ENCODE measurements around the gene IL22RA2. TPM values are rescaled to one million over a fixed set of nuclear protein-coding genes. Genes with fewer than 3 reads are reported as not detected.

The IL22RA2 gene
- total RNA-seq, 2 donors from 2014 or later: not detected

DNA sequence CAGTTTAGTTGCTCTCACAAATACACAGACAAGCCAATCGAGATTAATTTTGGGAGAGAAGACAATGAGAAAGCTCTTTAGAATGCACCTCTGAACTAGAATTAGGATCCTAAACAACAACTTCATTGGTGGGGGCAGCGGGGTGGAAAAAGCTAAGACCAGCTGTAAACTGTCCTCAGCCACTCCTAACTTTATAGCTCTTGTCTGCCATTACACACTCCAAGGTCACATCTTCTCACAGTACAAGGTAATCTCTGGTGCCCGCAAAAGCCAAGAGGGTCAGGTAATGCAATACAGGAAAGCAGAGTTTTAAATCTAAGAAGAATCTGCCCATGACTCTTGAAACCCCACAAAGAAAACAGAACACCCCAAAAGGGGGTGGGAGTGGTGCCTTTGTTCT, 17.8 kb upstream of the IL22RA2 start:
- H3K27ac Mint-ChIP-seq: no peak overlapping the region
- H3K4me1 Mint-ChIP-seq: peaks cover 3% of the 10 kb centered on the region
- H3K36me3 Mint-ChIP-seq (ENCODE audit: low read depth): no peaks in the 10 kb centered on the region
- H3K9me3 ChIP-seq (ENCODE audit: control insufficient read depth, low read length, poor library complexity, severe bottlenecking): peaks cover 2% of the 10 kb centered on the region
- H3K27me3 Mint-ChIP-seq: no peaks in the 10 kb centered on the region
- ATAC-seq: no peak
- DNase-seq: no peak
- H3K4me3 Mint-ChIP-seq: no peak overlapping the region

GRCh38 chr6:137190583-137191094, 17.2 kb upstream of the IL22RA2 start:
- no peaks in the 10 kb centered on the region for H3K4me1 Mint-ChIP-seq
- no peak overlapping the region for H3K4me3 Mint-ChIP-seq
- no peaks in the 10 kb centered on the region for H3K27me3 Mint-ChIP-seq
- no peaks in the 10 kb centered on the region for H3K36me3 Mint-ChIP-seq (ENCODE audit: low read depth)
- peaks cover 2% of the 10 kb centered on the region for H3K9me3 ChIP-seq (ENCODE audit: control insufficient read depth, low read length, poor library complexity, severe bottlenecking)
- DNase-seq (no peak), ATAC-seq (no peak)
- H3K27ac Mint-ChIP-seq: no peak overlapping the region

DNA sequence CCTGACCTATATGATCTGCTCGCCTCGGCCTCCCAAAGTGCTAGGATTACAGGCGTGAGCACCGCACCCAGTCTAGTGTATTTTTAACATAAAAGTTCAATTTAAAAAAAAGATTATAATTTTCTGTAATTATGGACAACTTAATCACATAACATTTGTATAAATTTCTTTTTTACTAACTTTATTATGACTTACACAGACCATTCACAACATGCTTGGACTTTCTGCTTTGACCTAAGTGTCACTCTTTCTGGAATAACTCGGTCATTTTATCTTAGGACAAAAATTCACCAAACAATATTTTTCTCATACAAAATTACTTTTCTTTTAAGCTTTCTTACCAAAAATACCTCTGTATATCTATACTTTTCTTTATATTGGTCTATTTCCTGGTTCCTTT, 15.4 kb upstream of the IL22RA2 start:
- peaks cover 2% of the 10 kb centered on the region for H3K9me3 ChIP-seq (ENCODE audit: control insufficient read depth, low read length, poor library complexity, severe bottlenecking)
- Mint-ChIP-seq H3K4me3 (no peak overlapping the region), H3K36me3 (ENCODE audit: low read depth) (no peaks in the 10 kb centered on the region), H3K4me1 (no peaks in the 10 kb centered on the region), H3K27ac (no peak overlapping the region), H3K27me3 (no peaks in the 10 kb centered on the region)
- DNase-seq (no peak), ATAC-seq (no peak)

DNA sequence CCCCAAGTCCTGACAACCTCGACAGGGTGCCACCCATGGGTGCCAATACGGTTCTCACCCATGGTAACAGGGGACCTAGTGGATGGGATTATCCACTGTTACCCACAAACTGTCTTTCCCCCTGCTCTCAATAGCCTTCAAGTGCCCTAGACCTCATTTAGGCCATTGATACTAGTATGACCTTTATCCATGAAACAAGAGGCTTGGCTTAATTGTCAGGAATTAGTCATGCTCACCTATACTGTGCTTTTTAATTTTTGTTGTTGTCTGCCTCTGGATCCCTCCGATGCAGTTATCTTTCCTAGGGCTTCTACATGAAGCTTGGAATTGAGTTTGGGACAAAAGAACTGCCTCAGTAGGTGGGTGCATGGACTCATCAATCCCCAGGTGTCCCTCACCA, 11.8 kb upstream of the IL22RA2 start:
- ATAC-seq (no peak), DNase-seq (no peak)
- Mint-ChIP-seq H3K27me3 (no peaks in the 10 kb centered on the region), H3K27ac (no peak overlapping the region), H3K36me3 (ENCODE audit: low read depth) (no peaks in the 10 kb centered on the region), H3K4me3 (no peak overlapping the region), H3K4me1 (no peaks in the 10 kb centered on the region)
- H3K9me3 ChIP-seq (ENCODE audit: control insufficient read depth, low read length, poor library complexity, severe bottlenecking): peaks cover 2% of the 10 kb centered on the region

GRCh38 chr6:137182654-137183073, 9.2 kb upstream of the IL22RA2 start:
- ATAC-seq: no peak
- no peaks in the 10 kb centered on the region for H3K27me3 Mint-ChIP-seq
- no peak overlapping the region for H3K27ac Mint-ChIP-seq
- no peaks in the 10 kb centered on the region for H3K4me1 Mint-ChIP-seq
- DNase-seq: no peak
- H3K4me3 Mint-ChIP-seq: no peak overlapping the region
- no peaks in the 10 kb centered on the region for H3K36me3 Mint-ChIP-seq (ENCODE audit: low read depth)
- no peaks in the 10 kb centered on the region for H3K9me3 ChIP-seq (ENCODE audit: control insufficient read depth, low read length, poor library complexity, severe bottlenecking)

DNA sequence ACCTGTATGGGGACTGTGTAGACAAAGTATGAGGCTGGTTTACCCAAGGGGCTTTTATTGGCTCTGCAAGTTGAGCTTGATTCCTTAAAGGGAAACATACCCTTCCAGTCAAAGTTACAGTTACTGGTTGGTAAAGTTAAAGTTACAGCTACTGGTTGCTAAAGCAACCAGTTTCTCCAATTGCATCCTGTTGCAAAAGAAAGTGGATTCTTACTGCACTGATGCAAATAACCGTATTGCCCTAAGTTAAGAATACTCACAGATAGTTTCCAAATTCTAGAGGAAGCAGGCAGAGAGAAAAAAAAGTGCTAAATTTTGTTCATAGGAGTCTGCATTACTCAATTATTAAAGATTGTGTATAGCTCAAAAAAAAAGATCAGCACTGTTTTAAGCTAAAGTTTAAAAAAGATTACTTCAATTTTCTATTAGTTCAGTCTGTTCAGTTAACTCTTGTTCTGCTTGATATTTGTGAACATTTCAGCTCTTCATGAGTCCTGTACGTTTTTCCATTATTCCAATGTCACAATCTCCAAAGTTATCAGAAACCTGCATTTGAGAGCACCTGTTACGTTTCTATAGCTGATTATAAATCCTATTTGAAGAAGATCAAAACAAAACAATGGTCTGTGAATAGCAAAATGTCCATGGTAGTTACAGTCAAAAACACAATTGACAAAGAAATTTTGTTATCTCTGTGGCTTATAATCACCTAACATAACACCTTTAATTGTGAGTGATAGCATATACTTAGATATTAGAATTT, 8.6 kb upstream of the IL22RA2 start:
- H3K36me3 Mint-ChIP-seq (ENCODE audit: low read depth): no peaks in the 10 kb centered on the region
- DNase-seq (no peak), ATAC-seq (no peak)
- H3K27me3 Mint-ChIP-seq: no peaks in the 10 kb centered on the region
- no peak overlapping the region for H3K4me3 Mint-ChIP-seq
- no peaks in the 10 kb centered on the region for H3K4me1 Mint-ChIP-seq
- H3K27ac Mint-ChIP-seq: no peak overlapping the region
- H3K9me3 ChIP-seq (ENCODE audit: control insufficient read depth, low read length, poor library complexity, severe bottlenecking): no peaks in the 10 kb centered on the region

GRCh38 chr6:137177611-137178010, 4.2 kb upstream of the IL22RA2 start:
- H3K36me3 Mint-ChIP-seq (ENCODE audit: low read depth): no peaks in the 10 kb centered on the region
- no peaks in the 10 kb centered on the region for H3K27me3 Mint-ChIP-seq
- H3K4me1 Mint-ChIP-seq: peaks cover 4% of the 10 kb centered on the region
- no peak overlapping the region for H3K27ac Mint-ChIP-seq
- no peak overlapping the region for H3K4me3 Mint-ChIP-seq
- DNase-seq (no peak), ATAC-seq (no peak)
- no peaks in the 10 kb centered on the region for H3K9me3 ChIP-seq (ENCODE audit: control insufficient read depth, low read length, poor library complexity, severe bottlenecking)

DNA sequence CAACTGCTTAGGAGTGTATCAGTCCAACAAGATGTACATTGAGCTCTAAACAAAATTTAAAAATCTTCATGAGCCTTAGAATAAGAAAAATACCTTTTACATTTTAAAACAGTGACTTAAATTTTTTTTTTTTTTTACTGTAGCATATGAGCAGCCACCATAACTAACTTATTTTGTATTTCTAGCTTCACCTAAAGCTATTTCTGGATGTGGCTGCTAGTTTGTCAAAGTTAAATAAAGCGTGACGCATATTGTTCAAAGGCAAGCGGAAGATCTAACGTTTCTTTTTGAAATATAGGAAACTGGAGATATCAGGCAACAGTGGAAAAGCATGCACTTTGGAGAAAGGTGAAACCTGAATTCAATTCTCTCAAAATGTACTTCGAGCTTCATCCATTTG, 3.3 kb upstream of the IL22RA2 start:
- ATAC-seq (no peak), DNase-seq (no peak)
- no peaks in the 10 kb centered on the region for H3K27me3 Mint-ChIP-seq
- H3K4me1 Mint-ChIP-seq: peaks cover 8% of the 10 kb centered on the region
- H3K4me3 Mint-ChIP-seq: no peak overlapping the region
- no peaks in the 10 kb centered on the region for H3K36me3 Mint-ChIP-seq (ENCODE audit: low read depth)
- H3K9me3 ChIP-seq (ENCODE audit: control insufficient read depth, low read length, poor library complexity, severe bottlenecking): no peaks in the 10 kb centered on the region
- H3K27ac Mint-ChIP-seq: no peak overlapping the region

DNA sequence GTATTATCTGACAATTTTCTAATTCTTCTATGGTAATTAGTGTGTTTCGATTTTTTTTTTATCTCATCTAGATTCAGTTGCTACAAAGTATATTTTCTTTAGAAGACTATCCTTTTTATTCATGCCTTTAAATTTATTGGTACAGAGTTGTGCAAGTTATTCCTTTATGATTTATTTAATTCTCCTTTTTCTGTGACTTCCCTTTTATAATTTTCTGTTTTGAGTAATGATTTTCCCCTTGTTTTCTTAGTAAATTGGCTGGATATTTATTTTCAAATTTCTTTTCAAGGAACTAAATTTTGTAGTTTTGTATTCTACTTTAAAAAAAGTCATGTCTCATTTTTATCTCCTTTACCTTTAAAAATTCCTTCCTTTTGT, 2.4 kb upstream of the IL22RA2 start:
- Mint-ChIP-seq H3K4me3 (no peak overlapping the region), H3K4me1 (peaks cover 15% of the 10 kb centered on the region), H3K27me3 (no peaks in the 10 kb centered on the region), H3K27ac (no peak overlapping the region), H3K36me3 (ENCODE audit: low read depth) (no peaks in the 10 kb centered on the region)
- DNase-seq (no peak), ATAC-seq (no peak)
- no peaks in the 10 kb centered on the region for H3K9me3 ChIP-seq (ENCODE audit: control insufficient read depth, low read length, poor library complexity, severe bottlenecking)

DNA sequence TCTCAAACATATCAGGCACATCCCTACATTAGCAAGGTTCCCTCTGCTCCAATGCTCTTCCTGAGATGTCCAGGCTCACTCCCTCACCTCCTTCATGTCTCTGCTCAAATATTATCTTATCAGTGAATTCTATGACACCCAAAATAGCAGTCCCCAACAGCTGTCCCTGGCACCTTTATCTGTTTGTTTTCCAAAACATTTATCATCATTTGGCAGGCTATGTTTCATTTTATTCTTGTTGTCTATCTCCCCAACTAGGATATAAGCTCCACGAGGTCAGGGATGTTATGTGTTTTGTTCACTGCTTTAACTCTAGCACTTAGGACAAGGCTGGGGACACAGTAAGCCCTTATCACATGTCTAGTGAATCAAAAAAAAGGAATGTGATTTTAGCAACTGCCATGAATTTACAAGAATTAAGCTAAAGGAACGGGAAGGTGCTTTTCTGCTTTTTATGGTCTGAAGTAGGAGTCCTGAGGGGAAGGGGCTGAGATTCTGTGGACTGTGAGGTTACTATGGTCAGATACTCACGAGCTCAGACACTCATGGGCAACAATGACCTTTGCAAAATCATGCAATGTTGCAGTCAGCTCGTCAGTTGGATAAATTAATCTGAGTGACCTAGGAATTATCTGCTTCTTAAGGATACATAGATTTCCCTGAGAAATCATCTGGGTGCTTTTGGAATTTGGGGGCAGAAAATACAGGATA, 1.9 kb upstream of the IL22RA2 start:
- DNase-seq (no peak), ATAC-seq (no peak)
- no peaks in the 10 kb centered on the region for H3K9me3 ChIP-seq (ENCODE audit: control insufficient read depth, low read length, poor library complexity, severe bottlenecking)
- peaks cover 15% of the 10 kb centered on the region for H3K4me1 Mint-ChIP-seq
- no peaks in the 10 kb centered on the region for H3K36me3 Mint-ChIP-seq (ENCODE audit: low read depth)
- no peak overlapping the region for H3K4me3 Mint-ChIP-seq
- no peaks in the 10 kb centered on the region for H3K27me3 Mint-ChIP-seq
- H3K27ac Mint-ChIP-seq: no peak overlapping the region

DNA sequence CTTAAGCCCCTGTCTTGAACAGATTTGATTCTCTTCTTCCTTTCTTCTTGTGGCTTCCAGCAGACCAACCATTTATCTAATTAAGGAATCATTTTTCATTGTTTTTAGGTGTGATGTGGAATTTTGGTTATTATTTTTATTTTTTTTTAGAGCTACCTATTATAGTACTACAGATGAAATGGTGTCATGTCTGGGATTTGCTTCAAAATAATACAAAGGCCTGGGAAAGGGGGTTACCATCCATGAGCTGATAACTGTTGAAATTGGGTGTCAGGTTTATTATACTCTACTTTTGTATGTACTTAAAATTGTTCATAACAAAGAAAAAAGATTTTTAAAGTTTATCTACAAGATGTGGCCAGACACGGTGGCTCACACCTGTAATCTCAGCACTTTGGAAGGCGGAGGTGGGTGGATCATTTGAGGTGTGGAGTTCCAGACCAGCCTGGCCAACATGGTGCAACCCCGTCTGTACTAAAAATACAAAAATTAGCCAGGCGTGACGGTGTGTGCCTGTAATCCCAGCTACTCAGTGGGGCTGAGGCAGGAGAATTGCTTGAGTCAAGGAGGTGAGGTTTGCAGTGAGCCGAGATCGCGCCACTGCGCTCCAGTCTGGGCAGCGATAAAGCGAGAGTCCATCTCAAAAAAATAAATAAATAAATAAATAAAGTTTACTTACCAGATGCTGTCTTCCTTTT, 561 bp downstream of the IL22RA2 start:
- Mint-ChIP-seq H3K27ac (no peak overlapping the region), H3K4me3 (no peak overlapping the region), H3K36me3 (ENCODE audit: low read depth) (no peaks in the 10 kb centered on the region), H3K4me1 (peaks cover 15% of the 10 kb centered on the region), H3K27me3 (no peaks in the 10 kb centered on the region)
- no peak for DNase-seq
- no peak for ATAC-seq
- H3K9me3 ChIP-seq (ENCODE audit: control insufficient read depth, low read length, poor library complexity, severe bottlenecking): no peaks in the 10 kb centered on the region

DNA sequence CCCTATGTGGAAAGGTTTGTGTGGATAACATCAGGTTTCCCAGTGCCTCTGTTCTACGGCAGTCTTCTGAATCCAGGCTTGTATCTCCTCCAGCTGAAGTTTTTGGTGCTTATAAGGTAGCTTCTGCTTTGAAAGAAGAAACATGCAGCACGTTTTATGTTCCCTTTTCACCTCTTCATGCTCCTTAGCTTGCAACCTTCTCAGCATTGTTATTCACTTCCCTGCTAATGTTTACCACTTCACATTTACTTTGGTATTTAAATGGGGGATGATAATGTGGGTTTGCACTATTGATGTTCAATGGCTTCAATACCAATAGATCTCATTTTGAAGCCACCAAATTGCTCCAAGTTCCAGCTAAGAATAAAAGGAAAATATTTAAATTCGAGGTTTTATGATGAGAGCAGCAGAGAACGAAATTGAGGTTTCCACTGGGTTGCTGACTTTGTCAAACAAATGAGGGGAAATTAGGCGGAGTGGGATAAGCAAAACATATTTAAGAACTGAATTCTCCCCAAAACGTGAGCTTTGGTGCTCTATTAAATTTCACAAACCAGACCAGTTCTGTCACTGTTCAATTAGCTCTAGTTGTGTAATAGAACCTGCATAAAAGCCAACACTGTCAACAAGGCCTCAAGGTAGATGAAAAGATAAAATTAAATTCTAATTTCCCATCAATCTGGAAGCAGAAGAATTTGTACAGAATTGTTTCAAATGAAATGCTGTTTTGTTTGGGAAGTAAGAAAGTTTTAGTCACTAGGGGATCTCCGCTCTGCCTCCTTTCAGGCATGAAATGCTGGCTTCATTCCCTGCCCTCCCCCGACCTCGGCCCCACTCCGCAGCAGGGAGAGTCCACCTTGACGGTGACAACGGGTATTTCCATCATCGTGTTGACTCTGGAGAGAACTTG, 1.4 kb downstream of the IL22RA2 start:
- no peak overlapping the region for H3K4me3 Mint-ChIP-seq
- no peaks in the 10 kb centered on the region for H3K9me3 ChIP-seq (ENCODE audit: control insufficient read depth, low read length, poor library complexity, severe bottlenecking)
- H3K4me1 Mint-ChIP-seq: peaks cover 15% of the 10 kb centered on the region
- no peak overlapping the region for H3K27ac Mint-ChIP-seq
- H3K36me3 Mint-ChIP-seq (ENCODE audit: low read depth): no peaks in the 10 kb centered on the region
- no peaks in the 10 kb centered on the region for H3K27me3 Mint-ChIP-seq
- no peak for DNase-seq
- ATAC-seq: no peak

DNA sequence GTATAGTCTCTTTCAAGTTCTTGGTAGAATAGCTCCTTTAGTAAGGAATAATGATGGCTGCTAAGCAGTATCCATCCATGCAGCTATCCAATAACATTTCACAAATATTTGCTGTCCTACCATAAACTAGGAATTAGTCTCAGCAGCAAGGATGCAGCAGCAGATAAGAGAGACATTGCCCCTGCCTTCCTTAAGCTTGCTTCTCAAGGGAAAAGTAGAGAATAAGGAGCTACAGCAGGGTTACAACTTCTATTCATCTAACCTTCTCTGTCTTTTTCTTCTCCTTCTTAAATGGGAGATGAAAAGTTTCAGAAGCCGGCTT, 2.4 kb downstream of the IL22RA2 start:
- H3K9me3 ChIP-seq (ENCODE audit: control insufficient read depth, low read length, poor library complexity, severe bottlenecking): no peaks in the 10 kb centered on the region
- H3K27ac Mint-ChIP-seq: no peak overlapping the region
- peaks cover 2% of the 10 kb centered on the region for H3K36me3 Mint-ChIP-seq (ENCODE audit: low read depth)
- DNase-seq (no peak), ATAC-seq (no peak)
- H3K4me1 Mint-ChIP-seq: peaks cover 19% of the 10 kb centered on the region
- H3K27me3 Mint-ChIP-seq: no peaks in the 10 kb centered on the region
- no peak overlapping the region for H3K4me3 Mint-ChIP-seq

Data from T-helper 17 cell (primary cell).